ENCODE data around the gene ATP8B3.

The ATP8B3 gene

DNA sequence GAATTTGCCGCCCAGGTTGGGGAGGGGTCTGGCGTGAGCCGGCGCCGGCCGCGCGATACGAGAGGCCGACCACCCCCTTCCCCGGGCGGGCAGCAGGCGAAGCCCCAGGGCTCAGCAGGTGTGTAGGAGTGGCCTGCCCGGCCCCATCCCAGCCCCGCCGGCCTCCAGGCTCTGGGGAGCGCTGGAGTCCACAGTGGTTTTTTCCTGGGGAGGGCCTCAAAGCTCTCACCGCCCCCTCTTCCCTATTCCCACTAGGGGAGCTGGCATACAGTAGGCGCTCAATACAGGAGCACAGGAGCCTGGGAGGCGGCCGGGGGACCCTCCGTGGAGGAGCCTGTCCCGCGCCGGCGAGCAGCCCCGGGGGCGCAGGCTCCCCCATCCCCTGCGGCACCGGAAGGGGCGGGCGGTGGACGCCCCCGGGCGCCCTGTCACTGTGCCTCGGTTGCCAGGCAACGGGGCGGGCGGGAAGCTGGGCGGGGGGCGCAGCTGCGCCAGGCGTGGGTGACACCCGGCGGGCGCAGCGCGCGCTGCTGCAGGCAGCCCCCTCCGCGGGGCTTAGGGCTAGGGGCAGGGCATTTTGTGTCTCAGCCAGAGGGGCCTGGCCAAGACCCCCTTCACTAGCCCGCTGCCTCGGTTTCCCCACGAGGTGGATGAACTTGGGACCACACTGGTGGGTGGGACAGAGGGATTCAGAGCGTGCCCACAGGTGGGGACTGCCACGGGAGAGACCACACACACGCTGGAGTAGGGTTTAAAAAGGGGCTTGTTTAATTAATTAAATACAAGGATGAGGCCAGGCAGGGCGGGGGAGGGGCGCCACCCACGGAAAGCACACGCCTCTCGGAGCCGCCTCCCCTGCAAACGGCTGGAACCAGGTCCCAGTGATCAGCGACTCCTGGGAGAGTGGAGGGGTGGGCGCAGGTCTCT lies 39.8 kb upstream of the ATP8B3 start:
- ChIA-PET CTCF (interaction anchor here (0.9 to 4.1 kb wide), 4 partner anchors 8 to 26 kb away, joined by 4 to 57 read pairs (median 10); no protein-coding TSS in a partner anchor), POLR2A (no interaction called here)
- DNase-seq (ENCODE audit: low read depth, low spot score): no peak
- H3K4me3 ChIP-seq (ENCODE audit: low read depth, low read length): no peak overlapping the region
- TF ChIP-seq, protein P1, sequence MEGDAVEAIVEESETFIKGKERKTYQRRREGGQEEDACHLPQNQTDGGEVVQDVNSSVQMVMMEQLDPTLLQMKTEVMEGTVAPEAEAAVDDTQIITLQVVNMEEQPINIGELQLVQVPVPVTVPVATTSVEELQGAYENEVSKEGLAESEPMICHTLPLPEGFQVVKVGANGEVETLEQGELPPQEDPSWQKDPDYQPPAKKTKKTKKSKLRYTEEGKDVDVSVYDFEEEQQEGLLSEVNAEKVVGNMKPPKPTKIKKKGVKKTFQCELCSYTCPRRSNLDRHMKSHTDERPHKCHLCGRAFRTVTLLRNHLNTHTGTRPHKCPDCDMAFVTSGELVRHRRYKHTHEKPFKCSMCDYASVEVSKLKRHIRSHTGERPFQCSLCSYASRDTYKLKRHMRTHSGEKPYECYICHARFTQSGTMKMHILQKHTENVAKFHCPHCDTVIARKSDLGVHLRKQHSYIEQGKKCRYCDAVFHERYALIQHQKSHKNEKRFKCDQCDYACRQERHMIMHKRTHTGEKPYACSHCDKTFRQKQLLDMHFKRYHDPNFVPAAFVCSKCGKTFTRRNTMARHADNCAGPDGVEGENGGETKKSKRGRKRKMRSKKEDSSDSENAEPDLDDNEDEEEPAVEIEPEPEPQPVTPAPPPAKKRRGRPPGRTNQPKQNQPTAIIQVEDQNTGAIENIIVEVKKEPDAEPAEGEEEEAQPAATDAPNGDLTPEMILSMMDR (IDR thresholded peaks at IDR 0.05; ENCODE audit: insufficient read depth, low read length, missing control alignments): no peak

DNA sequence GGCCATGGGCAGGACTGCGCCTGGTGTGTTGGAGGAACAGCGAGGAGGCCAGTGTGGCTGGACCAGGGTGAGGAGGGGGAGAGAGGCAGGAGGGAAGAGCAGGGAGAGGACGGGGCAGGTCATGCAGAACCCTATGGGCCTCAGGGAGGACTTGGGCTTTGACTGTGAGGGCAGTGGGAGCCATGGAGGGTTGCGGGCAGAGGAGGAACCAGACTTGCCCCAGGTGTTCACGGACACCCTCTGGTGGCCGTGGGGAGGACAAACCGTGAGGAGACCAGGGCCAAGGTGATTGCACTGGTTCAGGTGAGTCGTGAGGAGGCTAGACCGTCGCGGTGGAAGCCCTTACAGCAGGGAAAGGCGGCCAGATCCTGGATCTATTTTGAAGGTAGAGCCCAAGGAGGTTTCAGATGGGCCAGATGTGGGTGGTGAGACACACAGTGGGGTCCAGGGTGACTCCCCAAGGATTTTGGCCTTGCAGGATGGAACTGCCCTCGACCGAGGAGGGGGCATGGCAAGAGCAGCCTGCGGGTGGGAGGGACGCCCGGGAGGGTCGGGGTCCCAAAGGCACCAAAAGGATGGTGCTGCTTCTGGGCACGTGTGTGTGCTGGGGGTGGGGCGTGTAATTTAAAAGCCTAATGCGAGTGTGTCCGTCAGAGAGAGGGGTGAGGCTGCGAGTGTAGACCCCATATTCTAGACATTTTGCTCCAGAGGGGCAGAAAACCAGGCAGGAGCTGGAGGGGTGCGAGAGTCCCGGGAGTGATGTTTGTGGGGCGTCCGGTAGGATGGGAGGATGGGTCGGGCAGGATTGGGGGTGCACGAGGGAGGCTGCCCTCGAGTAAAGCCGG lies 39.0 kb upstream of the ATP8B3 start:
- no peak for DNase-seq (ENCODE audit: low read depth, low spot score)
- no peak overlapping the region for H3K4me3 ChIP-seq (ENCODE audit: low read depth, low read length)
- POLR2A ChIA-PET: no interaction called here
- TF ChIP-seq, protein P1 (IDR thresholded peaks at IDR 0.05; ENCODE audit: insufficient read depth, low read length, missing control alignments): peak; percentile 2
- CTCF ChIA-PET: interaction anchor here (0.9 to 4.0 kb wide), 4 partner anchors 10 to 25 kb away, joined by 4 to 57 read pairs (median 6); no protein-coding TSS in a partner anchor

DNA sequence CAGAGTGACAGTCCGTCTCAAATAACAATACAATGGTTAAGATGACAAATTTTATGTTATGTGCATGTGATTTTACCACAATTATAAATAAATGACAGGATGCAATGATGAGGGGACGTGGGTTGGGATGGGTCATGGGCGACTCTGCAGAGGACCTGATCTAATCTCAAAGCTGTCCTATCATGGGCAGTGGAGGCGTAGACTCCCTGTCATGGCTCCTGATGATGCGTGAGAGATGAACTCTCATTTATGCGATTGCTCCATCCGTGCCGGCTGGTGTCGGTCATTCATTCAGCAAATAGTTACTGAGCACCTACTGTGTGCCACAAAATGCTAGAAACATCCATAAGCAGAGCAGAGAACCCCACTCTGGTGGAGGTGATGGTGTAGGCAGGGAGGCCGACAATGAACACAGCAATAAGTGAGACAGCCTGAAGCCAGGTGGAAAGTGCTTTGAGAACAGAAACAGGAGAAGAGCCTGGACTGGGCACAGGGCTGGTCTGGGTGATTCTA lies 37.9 kb upstream of the ATP8B3 start:
- POLR2A ChIA-PET: no interaction called here

DNA sequence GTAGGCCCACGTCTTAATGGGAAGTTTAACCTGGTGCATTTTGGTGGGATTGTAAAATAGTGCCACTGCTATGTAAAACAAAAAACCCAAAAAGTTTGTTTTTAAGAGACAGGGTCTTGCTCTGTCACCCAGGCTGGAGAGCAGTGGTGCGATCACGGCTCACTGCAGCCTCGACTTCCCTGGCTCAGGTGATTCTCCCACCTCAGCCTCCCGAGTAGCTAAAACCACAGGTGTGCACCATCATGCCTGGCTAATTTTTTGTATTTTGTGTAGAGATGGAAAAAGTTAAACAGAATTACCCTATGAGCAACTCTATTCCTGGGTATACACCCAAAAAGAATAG lies 37.0 kb upstream of the ATP8B3 start:
- DNase-seq (ENCODE audit: low read depth, low spot score): no peak
- TF ChIP-seq, protein P1 (IDR thresholded peaks at IDR 0.05; ENCODE audit: insufficient read depth, low read length, missing control alignments): no peak
- ChIA-PET CTCF (interaction anchor here (0.5 to 4.0 kb wide), 12 partner anchors 9 to 177 kb away, joined by 3 to 57 read pairs (median 3); no protein-coding TSS in a partner anchor), POLR2A (no interaction called here)
- peak overlapping the region; percentile 32 for H3K4me3 ChIP-seq (ENCODE audit: low read depth, low read length)

More for the DNA sequence above, 37.9 kb upstream of the ATP8B3 start:
- H3K4me3 ChIP-seq (ENCODE audit: low read depth, low read length): no peak overlapping the region
- TF ChIP-seq, protein P1 (IDR thresholded peaks at IDR 0.05; ENCODE audit: insufficient read depth, low read length, missing control alignments): no peak
- CTCF ChIA-PET: interaction anchor here (1.6 to 4.0 kb wide), 4 partner anchors 8 to 21 kb away, joined by 6 to 57 read pairs (median 12); no protein-coding TSS in a partner anchor
- no peak for DNase-seq (ENCODE audit: low read depth, low spot score)

DNA sequence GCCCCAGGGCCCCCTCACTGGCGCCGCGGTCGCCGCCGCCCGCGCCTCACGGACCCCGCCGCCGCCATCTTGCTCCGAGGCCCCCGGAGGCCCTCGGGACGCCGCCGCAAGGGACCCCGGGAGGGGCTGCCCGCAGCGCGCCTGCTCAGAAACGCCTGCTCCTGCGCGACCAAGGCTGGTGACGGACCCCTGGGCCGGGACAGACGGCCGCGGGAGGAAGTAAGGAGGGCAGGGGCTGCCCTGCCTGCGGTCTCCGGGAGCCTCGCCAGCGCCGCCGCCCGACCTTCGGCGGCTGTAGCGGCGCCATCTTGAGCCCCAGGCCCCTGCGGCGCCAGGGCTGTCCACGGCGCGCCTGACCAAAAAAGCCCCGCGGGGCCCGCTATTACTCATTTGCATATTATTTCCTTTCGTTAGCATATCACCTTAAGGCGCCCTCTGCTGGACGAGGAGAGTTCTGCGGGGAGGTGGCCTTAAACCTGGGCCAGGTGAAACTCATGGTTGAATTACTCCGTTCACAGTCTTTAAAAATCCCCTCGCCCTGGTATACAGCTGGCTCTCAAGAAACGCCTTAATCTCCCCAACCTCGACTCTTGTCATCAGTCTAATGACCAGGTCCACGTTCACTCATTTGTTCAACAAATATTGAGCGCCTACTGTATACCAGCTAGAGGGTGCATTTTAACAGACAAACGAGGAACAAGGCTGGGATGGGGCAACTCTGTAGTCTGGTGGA lies 36.5 kb upstream of the ATP8B3 start, which contains the start of gene REXO1:
Gene REXO1, minus strand, starts transcription at position 85 of the 733 bp plus-strand sequence. CDS start 125 bp downstream, outside the sequence.
- H3K4me3 ChIP-seq (ENCODE audit: low read depth, low read length): peak within 1 kb of the TSS; percentile 96
- no peak for DNase-seq (ENCODE audit: low read depth, low spot score)
- ChIA-PET CTCF (interaction anchor here (0.5 to 4.0 kb wide), 12 partner anchors 9 to 176 kb away, joined by 3 to 57 read pairs (median 3); no protein-coding TSS in a partner anchor), POLR2A (no interaction called here)
- TF ChIP-seq, protein P1 (IDR thresholded peaks at IDR 0.05; ENCODE audit: insufficient read depth, low read length, missing control alignments): peak; percentile 78

Data from AG04449 (cell line).